Right lobe of liver (tissue), 4 donors: ENCODE measurements around the gene AHNAK2.

Experiments
- CTCF ChIP-seq, 4 donors: fragments of 200-600 bp in 3 of 4; fragments of 450-650 bp in 1 of 4; IDR thresholded peaks; one replicate each; pipeline versions ENCODE4 v1.5.1 to v1.8.0; 2016 to 2022; ENCODE audit warnings: antibody characterized with exemption in 4 of 4, mild to moderate bottlenecking in 2 of 4
- POLR2A ChIP-seq: fragments of 450-650 bp; IDR thresholded peaks from one replicate; pipeline ENCODE4 v1.6.1; 2017; ENCODE audit warnings: antibody characterized with exemption, mild to moderate bottlenecking
- donor health status: DM: no; HTN: no; CAD: no.
- donor health status: DM: no; HTN: no; CAD: no.
- donor health status: DM: no; HTN: yes; CAD: no.

- TF ChIP-seq POLR2A: no peak
- TF ChIP-seq CTCF (IDR thresholded peaks at IDR 0.05): no peak
Observed at GRCh38 chr14:104967386-104968152, 10.6 kb downstream of the AHNAK2 start.
